Measurements from ENCODE around the gene PRICKLE3. TPM values are rescaled to one million over a fixed set of nuclear protein-coding genes. Genes with fewer than 3 reads are reported as not detected.

The PRICKLE3 gene
- total RNA-seq, 2 experiments from 2014 or later, result 9.9 to 16.7 TPM

- Histone ChIP-seq H3K4me1 (ENCODE audit: insufficient read depth, low read length, poor library complexity, severe bottlenecking) (no peaks in the 10 kb centered on the region), H3K79me2 (ENCODE audit: insufficient read depth, low read depth, low read length) (no peaks in the 10 kb centered on the region), H3K27ac (ENCODE audit: low read depth, low read length, poor library complexity, severe bottlenecking) (no peak overlapping the region), H4K20me1 (ENCODE audit: insufficient read depth, low read length) (no peaks in the 10 kb centered on the region), H3K9me2 (ENCODE audit: insufficient read depth, low read length) (no peaks in the 10 kb centered on the region), H3K4me3 (ENCODE audit: low read depth, low read length, poor library complexity, severe bottlenecking) (no peak overlapping the region), H3K4me2 (ENCODE audit: low read length) (no peak overlapping the region), H3K36me3 (ENCODE audit: insufficient read depth, low read length) (no peaks in the 10 kb centered on the region), H2AFZ (ENCODE audit: low read length) (no peak overlapping the region), H3K9me3 (ENCODE audit: low read length) (no peaks in the 10 kb centered on the region)
- no peak for TF ChIP-seq EZH2phosphoT487 (IDR thresholded peaks at IDR 0.05; ENCODE audit: borderline replicate concordance, low read depth, low read length)
- TF ChIP-seq, protein P1, sequence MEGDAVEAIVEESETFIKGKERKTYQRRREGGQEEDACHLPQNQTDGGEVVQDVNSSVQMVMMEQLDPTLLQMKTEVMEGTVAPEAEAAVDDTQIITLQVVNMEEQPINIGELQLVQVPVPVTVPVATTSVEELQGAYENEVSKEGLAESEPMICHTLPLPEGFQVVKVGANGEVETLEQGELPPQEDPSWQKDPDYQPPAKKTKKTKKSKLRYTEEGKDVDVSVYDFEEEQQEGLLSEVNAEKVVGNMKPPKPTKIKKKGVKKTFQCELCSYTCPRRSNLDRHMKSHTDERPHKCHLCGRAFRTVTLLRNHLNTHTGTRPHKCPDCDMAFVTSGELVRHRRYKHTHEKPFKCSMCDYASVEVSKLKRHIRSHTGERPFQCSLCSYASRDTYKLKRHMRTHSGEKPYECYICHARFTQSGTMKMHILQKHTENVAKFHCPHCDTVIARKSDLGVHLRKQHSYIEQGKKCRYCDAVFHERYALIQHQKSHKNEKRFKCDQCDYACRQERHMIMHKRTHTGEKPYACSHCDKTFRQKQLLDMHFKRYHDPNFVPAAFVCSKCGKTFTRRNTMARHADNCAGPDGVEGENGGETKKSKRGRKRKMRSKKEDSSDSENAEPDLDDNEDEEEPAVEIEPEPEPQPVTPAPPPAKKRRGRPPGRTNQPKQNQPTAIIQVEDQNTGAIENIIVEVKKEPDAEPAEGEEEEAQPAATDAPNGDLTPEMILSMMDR (conservative IDR thresholded peaks at IDR 0.05; ENCODE audit: low read length), result no peak
- DNase-seq (ENCODE audit: low spot score), result no peak
- intact Hi-C loops (cut with micrococcal nuclease; ENCODE audit: unreplicated experiment), result no loop called here
- no TSS peak for BruUV-seq (replicated peaks)
- ChIA-PET POLR2A (interaction anchor here (0.7 kb wide), 1 partner anchor 709 kb away, joined by 3 read pairs; no protein-coding TSS in a partner anchor), CTCF (ENCODE audit: unreplicated experiment) (no interaction called here)
These were observed 45.3 kb upstream of the PRICKLE3 start for GRCh38 chrX:49231333-49232000.

DNA sequence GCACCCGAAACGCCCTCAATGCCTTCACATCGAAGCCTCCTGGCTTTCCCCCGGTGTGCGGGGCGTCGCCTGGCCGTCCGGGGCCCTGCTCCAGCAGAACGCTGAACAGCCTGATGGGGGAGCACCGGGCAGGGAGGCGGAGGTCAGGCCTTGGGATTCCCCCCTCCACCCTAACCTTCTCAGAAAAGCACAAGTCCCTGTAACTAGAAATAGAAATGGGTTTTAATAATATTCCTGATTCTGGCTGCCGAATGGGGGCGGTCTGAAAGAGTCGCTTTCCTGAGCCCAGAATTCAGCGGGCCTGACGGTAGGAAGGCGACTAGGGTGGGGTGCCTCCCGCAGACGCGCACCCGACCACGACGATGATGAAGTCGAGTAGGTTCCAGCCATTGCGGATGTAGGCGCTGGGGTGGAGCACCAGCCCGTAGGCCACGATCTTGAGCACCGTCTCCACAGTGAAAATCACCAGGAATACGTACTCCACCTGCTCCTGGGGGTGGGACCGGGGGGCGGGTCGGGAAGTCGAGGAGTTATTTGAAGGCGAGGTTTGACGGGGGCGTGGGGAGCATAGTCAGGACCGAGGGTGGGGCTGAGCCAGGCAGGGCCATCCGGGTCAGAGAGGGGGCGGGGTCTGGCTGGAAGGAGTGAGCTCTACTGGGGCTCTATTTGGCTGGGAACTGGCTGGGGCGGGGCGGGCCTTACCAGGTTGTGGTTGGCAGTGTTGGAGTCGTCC lies 44.5 kb upstream of the PRICKLE3 start:
- H3K36me3 ChIP-seq (ENCODE audit: insufficient read depth, low read length), result no peaks in the 10 kb centered on the region
- POLR2A ChIA-PET, result no interaction called here
- no peak overlapping the region for H3K4me3 ChIP-seq (ENCODE audit: low read depth, low read length, poor library complexity, severe bottlenecking)
- no peaks in the 10 kb centered on the region for H3K79me2 ChIP-seq (ENCODE audit: insufficient read depth, low read depth, low read length)
- CTCF ChIA-PET (ENCODE audit: unreplicated experiment), result no interaction called here
- DNase-seq (ENCODE audit: low spot score), result no peak
- H3K4me1 ChIP-seq (ENCODE audit: insufficient read depth, low read length, poor library complexity, severe bottlenecking), result no peaks in the 10 kb centered on the region
- H3K27ac ChIP-seq (ENCODE audit: low read depth, low read length, poor library complexity, severe bottlenecking), result no peak overlapping the region
- no TSS peak for BruUV-seq (replicated peaks)
- intact Hi-C loops (cut with micrococcal nuclease; ENCODE audit: unreplicated experiment), result no loop called here
- H3K9me2 ChIP-seq (ENCODE audit: insufficient read depth, low read length), result no peaks in the 10 kb centered on the region
- H3K9me3 ChIP-seq (ENCODE audit: low read length), result no peaks in the 10 kb centered on the region
- no peak overlapping the region for H2AFZ ChIP-seq (ENCODE audit: low read length)
- no peak for TF ChIP-seq EZH2phosphoT487 (IDR thresholded peaks at IDR 0.05; ENCODE audit: borderline replicate concordance, low read depth, low read length)
- TF ChIP-seq, protein P1 (conservative IDR thresholded peaks at IDR 0.05; ENCODE audit: low read length), result no peak
- no peaks in the 10 kb centered on the region for H4K20me1 ChIP-seq (ENCODE audit: insufficient read depth, low read length)
- H3K4me2 ChIP-seq (ENCODE audit: low read length), result peak overlapping the region; percentile 29; the same call in 1 of the 2 replicates

DNA sequence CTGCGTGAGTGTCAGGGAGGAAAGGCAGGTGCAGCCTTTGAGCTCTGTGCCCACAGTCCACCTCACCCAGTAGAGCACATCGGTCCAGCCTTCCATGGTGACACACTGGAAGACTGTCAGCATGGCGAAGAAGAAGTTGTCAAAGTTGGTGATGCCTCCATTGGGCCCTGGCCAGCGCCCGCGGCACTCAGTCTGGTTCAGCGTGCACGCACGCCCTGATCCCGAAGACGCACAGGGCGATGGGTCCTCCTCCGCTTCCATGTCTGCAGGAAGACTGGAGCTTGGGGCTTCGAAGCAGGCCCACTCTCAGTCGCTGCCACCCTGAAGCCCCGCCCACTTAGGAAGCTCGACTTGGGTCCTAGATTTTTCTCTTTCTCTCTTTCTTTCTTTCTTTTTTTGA lies 42.0 kb upstream of the PRICKLE3 start:
- CTCF ChIA-PET (ENCODE audit: unreplicated experiment), result no interaction called here
- no peaks in the 10 kb centered on the region for H3K79me2 ChIP-seq (ENCODE audit: insufficient read depth, low read depth, low read length)
- no TSS peak for BruUV-seq (replicated peaks)

More for the DNA sequence above, 42.0 kb upstream of the PRICKLE3 start:
- POLR2A ChIA-PET, result no interaction called here
- no peak overlapping the region for H3K27ac ChIP-seq (ENCODE audit: low read depth, low read length, poor library complexity, severe bottlenecking)
- no peak for DNase-seq (ENCODE audit: low spot score)
- intact Hi-C loops (cut with micrococcal nuclease; ENCODE audit: unreplicated experiment), result no loop called here
- no peak for TF ChIP-seq EZH2phosphoT487 (IDR thresholded peaks at IDR 0.05; ENCODE audit: borderline replicate concordance, low read depth, low read length)
- TF ChIP-seq, protein P1 (conservative IDR thresholded peaks at IDR 0.05; ENCODE audit: low read length), result no peak
- H3K4me3 ChIP-seq (ENCODE audit: low read depth, low read length, poor library complexity, severe bottlenecking), result no peak overlapping the region
- no peak overlapping the region for H3K4me2 ChIP-seq (ENCODE audit: low read length)
- no peaks in the 10 kb centered on the region for H3K36me3 ChIP-seq (ENCODE audit: insufficient read depth, low read length)
- H4K20me1 ChIP-seq (ENCODE audit: insufficient read depth, low read length), result no peaks in the 10 kb centered on the region
- no peaks in the 10 kb centered on the region for H3K4me1 ChIP-seq (ENCODE audit: insufficient read depth, low read length, poor library complexity, severe bottlenecking)
- H2AFZ ChIP-seq (ENCODE audit: low read length), result no peak overlapping the region
- H3K9me3 ChIP-seq (ENCODE audit: low read length), result no peaks in the 10 kb centered on the region
- H3K9me2 ChIP-seq (ENCODE audit: insufficient read depth, low read length), result no peaks in the 10 kb centered on the region
